ENCODE data around the gene RAB6A.
A peak's percentile ranks its signal among the peaks of the same experiment; 100 is the strongest.
"Not testable (repeated sequence)": the region's sequence is repeated elsewhere in the genome, so short reads cannot be mapped to it uniquely, and the experiment has no call there.

The RAB6A gene

GRCh38 chr11:73762732-73763131, 1.9 kb upstream of the RAB6A start:
- no peak for DNase-seq (ENCODE audit: low spot score)

- no peak for DNase-seq (ENCODE audit: low spot score)
Observed at GRCh38 chr11:73761403-73761945, 600 bp upstream of the RAB6A start.

GRCh38 chr11:73760135-73760678, 667 bp downstream of the RAB6A start:
- DNase-seq (ENCODE audit: low spot score): no peak

GRCh38 chr11:73759610-73760134, 1.2 kb downstream of the RAB6A start:
- DNase-seq (ENCODE audit: low spot score): peak; percentile 49

GRCh38 chr11:73758451-73758850, 2.4 kb downstream of the RAB6A start:
- DNase-seq (ENCODE audit: low spot score): no peak

GRCh38 chr11:73757598-73757997, 3.3 kb downstream of the RAB6A start:
- no peak for DNase-seq (ENCODE audit: low spot score)

GRCh38 chr11:73755670-73756069, 5.2 kb downstream of the RAB6A start:
- no peak for DNase-seq (ENCODE audit: low spot score)

GRCh38 chr11:73753938-73754337, 6.9 kb downstream of the RAB6A start:
- DNase-seq (ENCODE audit: low spot score): no peak

GRCh38 chr11:73752903-73753302, 8.0 kb downstream of the RAB6A start:
- DNase-seq (ENCODE audit: low spot score): no peak

- DNase-seq (ENCODE audit: low spot score): no peak
Observed at GRCh38 chr11:73752216-73752867, 8.5 kb downstream of the RAB6A start.

GRCh38 chr11:73750862-73751261, 10.0 kb downstream of the RAB6A start:
- not testable (repeated sequence) for DNase-seq (ENCODE audit: low spot score)

- no peak for DNase-seq (ENCODE audit: low spot score)
Observed at GRCh38 chr11:73750228-73750627, 10.6 kb downstream of the RAB6A start.

- no peak for DNase-seq (ENCODE audit: low spot score)
Observed at GRCh38 chr11:73749118-73749517, 11.8 kb downstream of the RAB6A start.

- no peak for DNase-seq (ENCODE audit: low spot score)
Observed at GRCh38 chr11:73748300-73748699, 12.6 kb downstream of the RAB6A start.

GRCh38 chr11:73747762-73748161, 13.1 kb downstream of the RAB6A start:
- DNase-seq (ENCODE audit: low spot score): no peak

- no peak for DNase-seq (ENCODE audit: low spot score)
Observed at GRCh38 chr11:73746701-73747100, 14.2 kb downstream of the RAB6A start.

GRCh38 chr11:73743045-73743444, 17.8 kb downstream of the RAB6A start:
- no peak for DNase-seq (ENCODE audit: low spot score)

GRCh38 chr11:73735959-73736358, 24.9 kb downstream of the RAB6A start:
- DNase-seq (ENCODE audit: low spot score): not testable (repeated sequence)

GRCh38 chr11:73734993-73735392, 25.9 kb downstream of the RAB6A start:
- no peak for DNase-seq (ENCODE audit: low spot score)

GRCh38 chr11:73734011-73734410, 26.9 kb downstream of the RAB6A start:
- not testable (repeated sequence) for DNase-seq (ENCODE audit: low spot score)

- DNase-seq (ENCODE audit: low spot score): not testable (repeated sequence)
Observed at GRCh38 chr11:73732936-73733335, 27.9 kb downstream of the RAB6A start.

- DNase-seq (ENCODE audit: low spot score): peak; percentile 42
Observed at GRCh38 chr11:73729594-73730206, 31.2 kb downstream of the RAB6A start.

- no peak for DNase-seq (ENCODE audit: low spot score)
Observed at GRCh38 chr11:73728000-73728399, 32.9 kb downstream of the RAB6A start.

Data from NAMALWA (cell line).